ENCODE data around the gene GRIK2.

Gene GRIK2

DNA sequence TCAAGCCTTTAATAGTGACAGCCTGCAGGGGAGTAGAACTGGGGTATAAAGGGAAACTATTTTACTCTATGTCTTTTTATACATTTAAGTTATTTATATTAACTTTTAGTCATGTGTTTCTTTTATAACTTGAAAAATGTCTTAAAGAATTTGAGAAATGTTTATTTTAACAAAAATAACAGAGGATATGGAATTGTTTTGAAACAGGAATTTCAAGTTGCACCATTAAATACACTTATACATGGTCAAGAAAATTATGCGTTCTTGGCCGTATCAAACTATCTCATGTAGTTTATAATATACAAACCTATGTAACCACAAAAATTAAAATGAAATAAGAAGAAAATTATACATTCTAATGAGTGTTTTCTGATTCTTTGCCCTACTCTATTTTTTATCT is 282.7 kb downstream of the GRIK2 start:
- no peak for TF ChIP-seq FOXP2 (optimal IDR thresholded peaks at IDR 0.05; ENCODE audit: borderline replicate concordance, extremely low read depth, extremely low read length, insufficient read depth)
- no peak for TF ChIP-seq TAF1 (IDR thresholded peaks at IDR 0.05; ENCODE audit: borderline replicate concordance, insufficient read depth, low read length)
- TF ChIP-seq, protein P1, sequence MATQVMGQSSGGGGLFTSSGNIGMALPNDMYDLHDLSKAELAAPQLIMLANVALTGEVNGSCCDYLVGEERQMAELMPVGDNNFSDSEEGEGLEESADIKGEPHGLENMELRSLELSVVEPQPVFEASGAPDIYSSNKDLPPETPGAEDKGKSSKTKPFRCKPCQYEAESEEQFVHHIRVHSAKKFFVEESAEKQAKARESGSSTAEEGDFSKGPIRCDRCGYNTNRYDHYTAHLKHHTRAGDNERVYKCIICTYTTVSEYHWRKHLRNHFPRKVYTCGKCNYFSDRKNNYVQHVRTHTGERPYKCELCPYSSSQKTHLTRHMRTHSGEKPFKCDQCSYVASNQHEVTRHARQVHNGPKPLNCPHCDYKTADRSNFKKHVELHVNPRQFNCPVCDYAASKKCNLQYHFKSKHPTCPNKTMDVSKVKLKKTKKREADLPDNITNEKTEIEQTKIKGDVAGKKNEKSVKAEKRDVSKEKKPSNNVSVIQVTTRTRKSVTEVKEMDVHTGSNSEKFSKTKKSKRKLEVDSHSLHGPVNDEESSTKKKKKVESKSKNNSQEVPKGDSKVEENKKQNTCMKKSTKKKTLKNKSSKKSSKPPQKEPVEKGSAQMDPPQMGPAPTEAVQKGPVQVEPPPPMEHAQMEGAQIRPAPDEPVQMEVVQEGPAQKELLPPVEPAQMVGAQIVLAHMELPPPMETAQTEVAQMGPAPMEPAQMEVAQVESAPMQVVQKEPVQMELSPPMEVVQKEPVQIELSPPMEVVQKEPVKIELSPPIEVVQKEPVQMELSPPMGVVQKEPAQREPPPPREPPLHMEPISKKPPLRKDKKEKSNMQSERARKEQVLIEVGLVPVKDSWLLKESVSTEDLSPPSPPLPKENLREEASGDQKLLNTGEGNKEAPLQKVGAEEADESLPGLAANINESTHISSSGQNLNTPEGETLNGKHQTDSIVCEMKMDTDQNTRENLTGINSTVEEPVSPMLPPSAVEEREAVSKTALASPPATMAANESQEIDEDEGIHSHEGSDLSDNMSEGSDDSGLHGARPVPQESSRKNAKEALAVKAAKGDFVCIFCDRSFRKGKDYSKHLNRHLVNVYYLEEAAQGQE (IDR thresholded peaks at IDR 0.05; ENCODE audit: insufficient read depth in 1 of 2, low read depth in 2 of 2, low read length in 2 of 2), result no peak
- no peak for TF ChIP-seq POLR2AphosphoS5 (IDR thresholded peaks at IDR 0.05; ENCODE audit: low read depth, low read length)
- TF ChIP-seq SIN3A (IDR thresholded peaks at IDR 0.05; ENCODE audit: borderline replicate concordance, insufficient read depth, low read length), result no peak

GRCh38 chr6:101682937-101683336 is 289.4 kb downstream of the GRIK2 start:
- TF ChIP-seq POLR2AphosphoS5 (IDR thresholded peaks at IDR 0.05; ENCODE audit: low read depth, low read length) (no peak), FOXP2 (optimal IDR thresholded peaks at IDR 0.05; ENCODE audit: borderline replicate concordance, extremely low read depth, extremely low read length, insufficient read depth) (no peak), SIN3A (IDR thresholded peaks at IDR 0.05; ENCODE audit: borderline replicate concordance, insufficient read depth, low read length) (no peak), TAF1 (IDR thresholded peaks at IDR 0.05; ENCODE audit: borderline replicate concordance, insufficient read depth, low read length) (no peak)
- TF ChIP-seq, protein P1 (IDR thresholded peaks at IDR 0.05; ENCODE audit: insufficient read depth in 1 of 2, low read depth in 2 of 2, low read length in 2 of 2), result no peak

DNA sequence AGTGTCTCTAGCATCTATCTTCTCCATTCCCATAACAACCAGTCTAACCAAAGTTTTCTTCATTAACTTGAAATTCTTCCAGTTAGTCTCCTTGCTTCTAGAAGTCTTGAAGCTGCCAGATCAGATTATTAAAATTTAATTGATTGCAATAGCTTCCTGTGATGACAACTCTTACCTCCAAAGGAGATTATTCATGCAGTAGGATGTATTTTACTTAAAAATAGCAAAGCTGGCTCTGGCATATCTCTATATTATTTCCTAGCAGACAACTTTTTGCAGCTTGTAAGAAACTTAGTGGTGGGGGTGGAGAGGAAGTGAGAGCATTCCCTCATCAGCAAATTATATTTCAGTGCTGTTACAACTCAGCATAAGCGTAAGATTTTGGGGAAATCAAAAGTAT is 290.4 kb downstream of the GRIK2 start:
- TF ChIP-seq SIN3A (IDR thresholded peaks at IDR 0.05; ENCODE audit: borderline replicate concordance, insufficient read depth, low read length), result no peak
- TF ChIP-seq, protein P1 (IDR thresholded peaks at IDR 0.05; ENCODE audit: insufficient read depth in 1 of 2, low read depth in 2 of 2, low read length in 2 of 2), result no peak

GRCh38 chr6:101686653-101687052 is 293.1 kb downstream of the GRIK2 start:
- no peak for TF ChIP-seq POLR2AphosphoS5 (IDR thresholded peaks at IDR 0.05; ENCODE audit: low read depth, low read length)
- TF ChIP-seq, protein P1 (IDR thresholded peaks at IDR 0.05; ENCODE audit: insufficient read depth in 1 of 2, low read depth in 2 of 2, low read length in 2 of 2), result no peak
- no peak for TF ChIP-seq FOXP2 (optimal IDR thresholded peaks at IDR 0.05; ENCODE audit: borderline replicate concordance, extremely low read depth, extremely low read length, insufficient read depth)
- no peak for TF ChIP-seq SIN3A (IDR thresholded peaks at IDR 0.05; ENCODE audit: borderline replicate concordance, insufficient read depth, low read length)
- TF ChIP-seq TAF1 (IDR thresholded peaks at IDR 0.05; ENCODE audit: borderline replicate concordance, insufficient read depth, low read length), result no peak

DNA sequence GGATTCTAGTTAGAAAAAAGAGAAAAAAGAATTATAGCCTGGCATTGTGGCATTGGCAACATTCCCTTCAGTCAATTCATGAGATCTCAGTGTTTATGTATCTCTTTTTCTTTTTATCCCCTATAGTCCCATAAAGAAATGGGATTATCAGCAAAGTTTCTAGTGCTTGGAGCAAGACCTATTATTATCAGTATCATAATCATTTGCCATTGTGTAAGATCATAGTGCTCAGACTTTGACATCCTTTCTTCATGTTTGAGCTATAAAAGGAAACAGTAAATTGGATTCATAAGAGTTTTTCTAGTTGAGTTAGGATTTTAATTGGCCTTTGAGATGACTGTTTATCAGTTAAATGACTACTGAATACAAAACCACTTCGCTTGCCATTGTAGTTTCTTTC is 295.6 kb downstream of the GRIK2 start:
- TF ChIP-seq POLR2AphosphoS5 (IDR thresholded peaks at IDR 0.05; ENCODE audit: low read depth, low read length), result no peak
- TF ChIP-seq SIN3A (IDR thresholded peaks at IDR 0.05; ENCODE audit: borderline replicate concordance, insufficient read depth, low read length), result no peak
- TF ChIP-seq, protein P1 (IDR thresholded peaks at IDR 0.05; ENCODE audit: insufficient read depth in 1 of 2, low read depth in 2 of 2, low read length in 2 of 2), result no peak
- TF ChIP-seq FOXP2 (optimal IDR thresholded peaks at IDR 0.05; ENCODE audit: borderline replicate concordance, extremely low read depth, extremely low read length, insufficient read depth), result no peak
- TF ChIP-seq TAF1 (IDR thresholded peaks at IDR 0.05; ENCODE audit: borderline replicate concordance, insufficient read depth, low read length), result no peak

All from PFSK-1 (cell line).